Mammary epithelial cell (primary cell): ENCODE data around the gene TAGLN.

Source experiments
- CTCF ChIP-seq, 2 donors: IDR thresholded peaks in 1 of 2; conservative IDR thresholded peaks in 1 of 2; 2 replicates each; pipeline ENCODE4 v1.5.1; 2011 to 2012; ENCODE audit warnings: inconsistent platforms in 2 of 2, low read length in 2 of 2, mild to moderate bottlenecking in 2 of 2, control low read depth in 1 of 2, low read depth in 1 of 2; ENCODE audit not compliant: insufficient read depth in 1 of 2; ENCODE audit errors: extremely low read depth in 1 of 2
- EZH2 ChIP-seq: IDR thresholded peaks from 2 replicates; pipeline ENCODE4 v1.6.1; 2012; ENCODE audit warnings: low read length, inconsistent platforms, borderline replicate concordance

- no peak for TF ChIP-seq CTCF (conservative IDR thresholded peaks at IDR 0.05 in 1 of 2, IDR thresholded peaks at IDR 0.05 in 1 of 2; ENCODE audit: extremely low read depth in 1 of 2, insufficient read depth in 1 of 2, low read depth in 1 of 2, low read length in 2 of 2)
- no peak for TF ChIP-seq EZH2
These were observed 19.1 kb upstream of the TAGLN start for GRCh38 chr11:117180020-117180419.
